Retina (tissue), 1 donor: ENCODE measurements around the gene TMEM81.

Experiments
- DNase-seq: peaks from one replicate; pipeline ENCODE4 v3.0.0-alpha.2; 2016

TMEM81 gene, protein sequence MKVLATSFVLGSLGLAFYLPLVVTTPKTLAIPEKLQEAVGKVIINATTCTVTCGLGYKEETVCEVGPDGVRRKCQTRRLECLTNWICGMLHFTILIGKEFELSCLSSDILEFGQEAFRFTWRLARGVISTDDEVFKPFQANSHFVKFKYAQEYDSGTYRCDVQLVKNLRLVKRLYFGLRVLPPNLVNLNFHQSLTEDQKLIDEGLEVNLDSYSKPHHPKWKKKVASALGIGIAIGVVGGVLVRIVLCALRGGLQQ

DNA sequence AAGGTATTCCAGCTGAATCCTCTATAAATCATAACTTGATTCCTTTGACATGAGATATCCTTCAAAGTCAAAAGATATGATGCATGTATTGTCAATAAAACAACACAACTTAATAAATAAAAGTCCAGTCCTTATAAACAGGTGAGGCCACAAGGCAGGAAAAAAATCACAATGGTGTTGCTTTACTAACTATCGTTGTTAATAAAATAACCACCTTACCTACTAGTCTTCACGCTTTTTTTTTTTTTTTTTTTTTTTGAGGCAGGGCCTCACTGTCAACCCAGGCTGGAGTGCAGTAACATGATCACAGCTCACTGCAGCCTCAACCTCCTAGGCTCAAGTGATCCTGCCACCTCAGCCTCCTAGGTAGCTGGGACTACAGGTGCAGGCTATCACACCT lies at the start of gene TMEM81:
TMEM81 (minus strand) TSS at position 101 of the 400 bp plus-strand sequence. CDS start 140 bp downstream, outside the sequence.
- no peak for DNase-seq

DNA sequence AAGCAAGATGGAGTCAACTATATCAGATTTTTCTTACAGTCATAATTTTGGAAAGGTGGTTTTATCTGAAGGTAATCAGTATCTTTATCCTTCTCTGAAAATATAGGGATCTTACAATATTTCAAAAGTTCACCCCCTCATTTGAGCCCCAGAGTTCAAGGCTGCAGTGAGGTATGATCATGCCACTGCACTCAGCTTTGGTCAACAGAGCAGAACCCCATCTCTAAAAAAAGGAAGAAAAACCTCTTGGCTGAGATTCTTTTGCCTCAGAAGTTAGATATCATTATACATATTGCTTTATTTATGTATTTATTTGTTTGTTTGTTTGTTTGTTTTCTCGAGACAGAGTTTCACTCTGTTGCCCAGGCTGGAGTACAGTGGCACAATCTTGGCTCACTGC lies 49.0 kb upstream of the TMEM81 start:
- DNase-seq = no peak

DNA sequence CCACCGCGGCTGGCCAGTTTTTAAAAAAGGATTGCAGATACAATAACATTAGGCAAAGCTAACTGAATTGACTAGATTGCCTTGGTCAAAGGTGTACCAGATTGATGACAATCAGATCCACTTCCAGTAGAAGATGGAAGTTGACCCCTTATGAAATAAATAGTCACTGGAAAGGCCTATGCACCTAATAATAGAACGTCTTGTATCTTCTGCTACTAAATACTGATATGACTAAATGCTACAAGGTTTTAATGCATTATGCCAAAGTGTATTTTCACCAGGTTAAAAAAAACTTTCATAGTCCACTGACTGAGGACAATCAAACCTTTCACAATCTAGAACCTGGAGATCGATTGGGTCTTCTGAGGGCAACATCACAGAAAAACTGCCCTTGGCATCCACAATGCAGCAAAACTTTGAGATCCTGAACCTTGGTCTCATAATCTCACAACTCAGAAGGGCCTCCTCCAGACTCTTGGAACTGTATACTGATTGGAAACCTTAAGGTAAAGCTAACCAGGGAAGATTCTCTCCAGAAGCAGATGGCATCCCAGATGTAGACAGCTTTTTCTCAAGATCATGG lies 45.3 kb upstream of the TMEM81 start:
- DNase-seq = no peak

DNA sequence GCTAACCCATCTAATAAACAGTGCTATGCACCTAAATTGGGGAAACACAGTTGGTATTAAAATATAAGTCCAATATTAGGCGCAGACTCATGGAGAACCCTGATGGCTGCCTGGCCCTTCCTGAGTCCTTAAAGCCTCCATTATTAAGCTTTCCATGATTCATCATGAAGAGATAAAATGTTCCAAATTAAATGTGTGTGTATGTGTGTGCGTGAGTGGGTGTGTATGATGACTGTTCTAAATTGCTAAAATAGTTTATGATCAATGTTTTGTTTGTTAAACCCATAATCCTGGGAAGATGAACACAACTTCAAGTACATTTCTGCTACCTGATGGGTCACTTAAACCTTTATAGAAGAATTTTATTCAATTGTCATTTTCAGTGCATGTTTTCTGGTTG lies 43.8 kb upstream of the TMEM81 start:
- no peak for DNase-seq

DNA sequence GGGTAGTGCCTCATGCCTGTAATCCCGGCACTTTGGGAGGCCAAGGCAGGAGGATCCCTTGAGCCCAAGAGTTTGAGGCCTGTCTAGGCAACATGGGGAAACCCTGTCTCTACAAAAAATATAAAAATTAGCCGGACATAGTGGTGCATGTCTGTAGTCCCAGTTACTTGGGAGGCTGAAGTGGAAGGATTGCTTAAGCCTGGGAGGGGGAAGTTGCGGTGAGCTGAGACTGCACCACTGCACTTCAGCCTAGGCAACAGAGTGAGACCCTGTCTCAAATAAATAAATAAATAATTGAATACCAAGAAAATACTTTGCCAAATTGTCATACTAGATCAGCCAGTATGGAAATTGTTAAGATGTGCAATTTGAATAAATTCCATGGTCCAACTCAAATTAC lies 43.4 kb upstream of the TMEM81 start:
- DNase-seq = no peak

DNA sequence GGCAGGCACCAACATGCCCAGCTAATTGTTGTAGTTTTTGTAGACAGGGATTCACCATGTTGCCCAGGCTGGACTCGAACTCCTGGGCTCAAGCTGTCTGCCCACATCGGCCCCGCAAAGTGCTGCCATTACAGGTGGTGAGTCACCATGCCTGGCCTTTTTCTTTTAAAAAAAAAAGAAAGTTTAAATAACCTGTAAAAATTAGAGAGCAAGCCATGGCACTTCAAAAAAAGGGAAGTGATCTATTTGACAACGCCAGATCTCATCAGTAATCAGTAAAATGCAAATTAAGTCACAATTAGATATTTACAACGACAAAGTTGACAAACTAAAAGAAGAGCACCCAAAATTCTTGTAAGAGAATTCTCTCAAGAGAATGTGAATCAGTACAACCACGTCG lies 40.5 kb upstream of the TMEM81 start:
- DNase-seq = no peak

DNA sequence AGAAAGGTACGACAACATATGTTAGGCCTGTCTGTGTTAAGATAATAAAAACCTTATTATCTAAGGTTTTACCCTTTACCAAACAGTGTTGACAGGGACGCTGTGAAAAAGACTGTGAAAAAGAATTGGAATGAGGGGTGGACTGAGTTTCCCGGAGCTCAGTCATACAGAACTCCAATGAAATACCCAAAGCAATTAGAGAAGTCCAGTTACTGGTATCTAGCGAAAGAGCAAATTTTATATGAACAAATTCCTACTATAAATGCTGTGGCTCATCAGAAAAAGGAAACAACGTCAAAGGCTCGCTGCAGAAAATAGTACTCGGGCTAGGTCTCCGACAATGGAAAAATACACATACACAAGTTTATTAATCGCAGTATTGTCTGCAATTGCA lies 38.2 kb upstream of the TMEM81 start:
- DNase-seq = no peak

DNA sequence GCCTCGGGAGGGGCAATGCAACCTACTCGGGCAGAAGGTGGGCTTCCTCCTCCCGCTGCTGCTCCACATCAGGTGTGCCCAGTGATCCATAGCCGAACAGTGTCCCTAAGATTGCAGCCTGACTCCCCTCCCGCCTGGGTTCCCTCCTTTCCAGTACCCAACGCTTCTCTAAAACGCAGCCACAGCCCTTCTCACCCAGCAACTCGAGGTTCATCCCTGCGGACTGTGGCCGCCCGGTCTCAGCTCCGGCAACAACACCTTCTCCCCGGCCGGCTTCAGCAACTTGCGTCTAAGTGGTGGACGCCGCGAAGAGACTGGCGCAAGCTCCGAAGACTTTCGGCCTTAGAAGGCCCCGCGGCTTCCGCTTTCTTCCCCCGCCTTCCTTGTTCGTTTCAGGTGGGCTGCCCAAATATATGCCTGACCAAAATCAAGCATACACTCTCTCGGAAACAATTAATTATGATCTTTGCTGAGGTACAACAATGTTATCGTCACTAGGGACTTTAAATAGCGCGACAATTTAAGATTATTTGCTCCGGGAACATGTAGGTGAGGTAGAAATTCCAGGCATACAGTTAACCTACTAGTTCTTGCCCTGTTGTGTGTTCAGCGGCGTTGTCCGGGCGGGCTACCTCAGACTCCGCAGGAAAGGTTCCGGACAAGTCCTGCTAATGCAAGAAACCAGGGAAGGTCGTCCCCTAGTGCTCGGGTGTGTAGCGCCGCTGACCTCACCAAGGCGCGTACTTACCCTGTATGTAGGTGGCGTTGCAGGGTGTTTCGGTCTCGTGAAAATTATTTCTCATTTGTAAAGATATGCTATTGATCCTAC lies 37.6 kb upstream of the TMEM81 start, which contains the start of gene RBBP5:
RBBP5 (minus strand) TSS at position 319 of the 829 bp plus-strand sequence; CDS start at position 214, 105 bp downstream.
- peak; percentile 98 for DNase-seq

DNA sequence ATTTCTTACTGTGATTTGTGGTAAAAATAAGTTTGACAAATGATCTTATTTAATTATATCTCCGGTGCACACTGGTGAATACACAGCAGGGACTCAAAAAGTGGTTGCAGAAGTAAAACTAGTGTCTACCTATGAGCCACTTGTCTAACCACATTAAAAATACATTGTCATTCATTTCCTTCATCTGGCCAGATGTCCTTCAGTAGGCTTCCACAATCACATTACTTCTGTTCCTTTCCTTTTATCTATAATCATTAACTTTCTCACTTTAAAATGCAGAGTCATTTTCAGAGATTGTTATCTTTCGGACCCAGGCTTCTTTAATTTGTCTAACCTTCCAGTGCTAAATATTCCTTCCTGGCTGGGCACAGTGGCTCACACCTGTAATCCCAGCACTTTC lies 34.5 kb upstream of the TMEM81 start:
- DNase-seq = no peak

DNA sequence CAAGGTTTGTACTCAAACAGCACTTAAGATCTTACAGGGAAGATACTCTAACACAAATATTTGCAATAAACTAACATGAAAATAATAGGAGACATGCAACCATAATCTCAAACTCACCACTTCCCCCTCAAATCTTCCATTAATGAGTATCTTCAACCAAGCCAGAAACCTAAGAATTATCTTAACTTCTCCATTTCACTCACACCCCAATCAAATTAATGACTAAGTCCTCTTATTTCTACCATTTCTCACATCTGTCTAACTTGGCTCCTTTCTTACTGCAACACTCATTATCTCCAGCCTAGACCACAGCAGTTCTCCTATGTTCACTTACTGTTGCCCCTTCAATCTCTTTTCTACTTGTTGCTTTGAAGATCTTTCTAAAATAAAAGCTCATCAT lies 27.1 kb upstream of the TMEM81 start:
- no peak for DNase-seq

DNA sequence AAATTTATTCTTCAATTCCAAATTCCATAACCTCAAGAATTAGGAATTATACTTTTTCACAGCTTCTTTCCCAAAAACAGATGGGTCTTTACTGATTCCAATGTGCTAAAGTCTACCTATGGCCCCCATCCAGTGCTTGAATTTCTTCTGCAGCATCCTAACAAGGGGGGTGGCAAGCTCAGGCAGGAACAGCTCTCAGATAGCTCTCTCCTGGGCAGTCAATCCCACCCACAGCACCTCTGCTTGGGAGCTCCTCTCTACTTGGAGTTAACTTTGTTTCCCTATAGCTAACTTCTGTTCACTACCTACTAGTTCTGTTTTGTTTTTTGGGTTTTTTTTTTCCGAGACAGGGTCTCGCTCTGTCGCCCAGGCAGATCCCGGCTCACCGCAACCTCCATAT lies 25.5 kb upstream of the TMEM81 start:
- DNase-seq = no peak

DNA sequence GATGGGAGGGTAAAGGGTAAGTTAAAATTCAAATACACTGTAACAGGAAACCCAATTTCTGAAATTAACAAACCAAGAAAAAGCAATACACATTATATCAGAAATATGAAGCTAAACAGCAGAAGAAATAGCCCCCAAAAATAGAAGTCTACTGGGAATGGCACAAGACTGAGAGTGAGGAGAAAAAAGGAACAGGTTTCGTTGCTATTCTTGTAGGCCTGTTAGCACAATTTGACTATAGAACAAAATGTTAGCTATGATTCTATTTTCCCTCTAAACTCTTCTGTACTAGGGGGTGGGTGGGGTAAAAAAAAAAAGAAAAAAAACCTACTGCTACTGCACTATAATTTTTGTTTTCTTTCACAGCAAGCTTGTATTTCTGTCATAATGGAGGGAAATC lies 25.0 kb upstream of the TMEM81 start:
- no peak for DNase-seq

DNA sequence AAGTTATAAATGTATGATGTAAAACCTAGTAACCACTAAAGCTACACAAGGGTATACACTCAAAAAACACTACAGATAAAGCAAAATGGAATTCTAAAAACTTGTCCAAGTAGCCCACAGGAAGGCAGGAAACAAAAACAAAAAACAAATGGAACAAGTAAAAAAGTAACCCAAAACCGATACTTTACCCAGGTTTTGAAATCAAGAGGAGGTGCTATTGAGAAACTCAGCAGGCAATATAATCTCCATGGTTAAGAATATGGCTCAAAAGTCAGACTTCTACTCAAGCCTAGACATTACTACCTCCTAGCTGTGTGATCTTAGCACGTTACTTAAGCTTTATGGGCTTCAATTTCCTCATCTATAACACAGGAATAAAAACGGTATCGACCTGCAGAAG lies 24.2 kb upstream of the TMEM81 start:
- DNase-seq = no peak

DNA sequence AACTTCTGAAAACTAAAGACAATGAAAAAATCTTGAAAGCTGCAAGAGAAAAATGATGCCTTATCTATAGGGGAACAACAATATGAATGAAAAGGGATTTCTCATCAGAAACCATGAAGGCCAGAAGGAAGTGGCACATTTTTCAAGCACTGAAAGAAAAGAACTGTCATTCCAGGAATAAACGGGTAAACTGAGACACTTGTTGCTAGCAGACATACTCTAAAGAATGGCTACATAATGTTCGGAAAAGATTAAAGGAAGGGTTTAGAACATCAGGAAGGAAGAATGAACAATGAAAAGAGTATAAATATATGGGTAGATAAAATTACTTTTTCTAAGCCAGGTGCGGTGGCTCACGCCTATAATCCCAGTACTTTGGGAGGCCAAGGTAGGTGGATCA lies 23.1 kb upstream of the TMEM81 start:
- no peak for DNase-seq

DNA sequence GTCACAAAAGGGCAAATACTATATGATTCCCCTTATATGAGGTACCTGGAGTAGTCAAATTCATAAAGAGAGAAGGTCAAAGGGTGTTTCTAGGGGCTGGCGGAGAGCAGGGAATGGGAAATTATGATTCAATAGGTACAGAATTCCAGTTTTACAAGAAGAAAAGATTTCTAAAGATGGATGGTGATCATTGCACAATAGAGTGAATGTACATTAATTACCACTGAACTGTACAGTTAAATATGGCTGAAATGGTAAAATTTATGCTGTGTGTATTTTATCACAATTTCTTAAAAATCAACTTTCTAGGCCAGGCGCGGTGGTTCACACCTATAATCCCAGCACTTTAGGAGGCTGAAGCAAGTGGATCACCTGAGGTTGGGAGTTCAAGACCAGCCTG lies 18.1 kb upstream of the TMEM81 start:
- DNase-seq = no peak

DNA sequence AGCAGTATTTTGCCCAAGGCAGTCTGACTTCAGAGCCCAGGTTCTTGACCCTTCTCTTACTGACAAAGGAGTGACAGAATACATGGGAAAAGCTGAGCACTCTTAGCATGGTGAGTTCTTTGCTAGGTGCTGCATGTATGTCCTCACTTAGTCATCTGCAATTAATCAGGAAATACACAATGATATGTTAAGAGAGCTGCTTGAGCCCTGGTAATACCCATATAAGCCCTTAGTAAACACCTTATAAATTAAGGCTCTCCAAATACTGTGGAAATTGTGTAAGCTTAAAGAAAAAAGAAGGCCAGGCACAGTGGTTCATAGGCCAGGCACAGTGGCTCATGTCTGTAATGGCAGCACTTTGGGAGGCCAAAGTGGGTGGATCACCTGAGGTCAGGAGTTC lies 14.0 kb upstream of the TMEM81 start:
- DNase-seq = no peak

DNA sequence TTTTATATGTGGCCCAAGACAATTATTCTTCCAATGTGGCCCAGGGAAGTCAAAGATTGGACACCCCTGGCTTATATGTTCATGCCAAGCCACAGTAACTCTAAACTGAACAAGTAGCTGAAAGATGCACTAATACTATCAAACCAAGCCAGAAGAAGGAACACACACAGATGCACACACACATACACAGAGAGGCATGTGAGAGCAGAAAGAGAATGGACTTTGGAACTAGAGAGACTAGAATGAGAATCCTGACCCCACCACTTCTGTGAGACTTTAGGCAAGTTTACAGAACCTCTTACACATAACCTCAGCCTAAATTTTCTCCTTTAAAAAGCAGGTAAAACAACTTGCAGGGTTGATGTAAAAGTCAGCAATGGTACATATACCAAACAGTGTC lies 11.2 kb upstream of the TMEM81 start:
- no peak for DNase-seq

DNA sequence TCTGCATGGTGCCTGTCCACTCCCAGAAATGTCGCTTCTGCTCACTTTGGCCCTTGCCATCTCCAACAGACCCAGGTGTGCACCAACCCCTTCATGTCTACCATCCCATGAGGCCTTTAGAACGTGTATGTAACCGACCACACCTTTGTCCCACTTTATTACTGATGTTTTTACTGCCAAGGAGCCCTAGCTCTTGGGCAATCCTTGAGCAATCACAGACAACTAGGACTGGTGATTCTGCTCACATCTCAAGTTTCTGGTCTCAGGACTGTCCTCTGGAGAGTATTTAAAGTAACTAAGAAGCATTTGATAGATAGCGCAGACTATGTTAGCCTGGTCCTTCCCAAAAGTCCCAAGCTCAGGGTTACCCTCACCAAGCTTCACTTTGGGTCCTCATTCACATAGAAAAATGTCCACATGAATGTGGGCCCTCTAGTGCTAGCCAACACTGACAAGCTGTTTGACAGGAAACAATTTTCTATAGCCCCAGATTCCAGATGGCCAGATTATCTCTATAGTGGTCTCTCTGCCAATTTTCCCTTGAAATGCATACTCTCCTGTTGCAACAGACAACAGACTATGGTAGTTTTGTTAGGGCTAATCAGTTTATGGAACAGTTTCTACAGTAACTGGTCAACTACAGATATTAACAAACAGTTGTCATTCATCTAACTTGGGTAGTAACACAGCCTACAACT lies 6.9 kb upstream of the TMEM81 start:
- no peak for DNase-seq

DNA sequence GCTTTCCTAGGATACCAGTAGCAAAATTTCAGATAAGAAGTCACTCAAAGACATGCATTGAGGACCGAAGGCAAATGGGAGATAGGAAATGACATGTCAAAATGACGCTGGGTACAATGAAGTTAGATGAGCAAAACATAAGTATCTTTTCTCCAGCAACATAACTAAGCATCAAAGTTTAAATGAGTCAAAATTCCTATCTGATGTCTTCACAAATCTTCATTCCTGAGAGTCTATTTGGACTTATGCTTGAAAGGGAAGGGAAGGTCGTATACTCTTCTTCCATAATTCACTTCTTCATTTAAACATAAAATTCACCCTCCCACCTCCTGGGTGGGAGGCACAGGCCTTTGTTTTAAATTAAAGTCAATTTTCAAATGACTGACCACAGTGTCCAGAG lies 4.1 kb upstream of the TMEM81 start:
- no peak for DNase-seq

DNA sequence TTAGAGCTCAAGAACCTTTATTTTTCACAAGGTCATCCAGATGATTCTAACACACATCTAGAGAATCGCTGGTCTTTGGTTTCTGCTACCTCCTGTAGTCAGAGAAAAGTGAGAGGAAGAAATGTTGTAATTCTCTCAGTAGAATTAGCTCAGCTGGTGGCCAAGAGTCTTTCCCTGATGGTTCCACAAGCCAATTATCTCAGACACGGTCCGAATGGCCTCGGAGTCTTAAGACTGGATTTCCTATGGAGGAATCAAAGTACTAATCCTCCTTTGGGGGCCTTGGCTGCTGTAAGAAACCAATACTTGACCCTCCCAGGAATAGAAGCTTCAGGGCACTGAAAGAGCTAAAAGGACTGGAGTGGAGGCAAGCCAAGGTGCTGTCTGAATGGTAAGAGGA lies 1.8 kb downstream of the TMEM81 start:
- no peak for DNase-seq

DNA sequence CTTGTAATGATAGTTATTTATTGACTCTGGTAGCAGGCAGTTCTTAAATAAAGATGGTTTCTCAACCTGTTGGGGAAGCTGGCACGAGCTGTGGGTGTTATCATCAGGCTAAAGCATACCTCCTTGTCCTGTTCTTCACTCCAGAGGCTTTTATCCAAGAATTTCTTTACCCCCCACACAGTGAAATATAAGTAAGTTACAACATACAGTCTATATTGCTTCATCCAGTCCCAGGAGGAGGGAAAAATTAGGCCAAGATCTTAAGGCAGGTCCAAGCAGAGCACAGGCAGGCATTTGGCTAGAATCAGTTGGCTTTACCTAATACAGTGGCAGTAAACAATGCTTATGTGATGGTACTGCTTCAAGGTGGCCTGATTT lies 6.3 kb downstream of the TMEM81 start:
- DNase-seq = no peak

DNA sequence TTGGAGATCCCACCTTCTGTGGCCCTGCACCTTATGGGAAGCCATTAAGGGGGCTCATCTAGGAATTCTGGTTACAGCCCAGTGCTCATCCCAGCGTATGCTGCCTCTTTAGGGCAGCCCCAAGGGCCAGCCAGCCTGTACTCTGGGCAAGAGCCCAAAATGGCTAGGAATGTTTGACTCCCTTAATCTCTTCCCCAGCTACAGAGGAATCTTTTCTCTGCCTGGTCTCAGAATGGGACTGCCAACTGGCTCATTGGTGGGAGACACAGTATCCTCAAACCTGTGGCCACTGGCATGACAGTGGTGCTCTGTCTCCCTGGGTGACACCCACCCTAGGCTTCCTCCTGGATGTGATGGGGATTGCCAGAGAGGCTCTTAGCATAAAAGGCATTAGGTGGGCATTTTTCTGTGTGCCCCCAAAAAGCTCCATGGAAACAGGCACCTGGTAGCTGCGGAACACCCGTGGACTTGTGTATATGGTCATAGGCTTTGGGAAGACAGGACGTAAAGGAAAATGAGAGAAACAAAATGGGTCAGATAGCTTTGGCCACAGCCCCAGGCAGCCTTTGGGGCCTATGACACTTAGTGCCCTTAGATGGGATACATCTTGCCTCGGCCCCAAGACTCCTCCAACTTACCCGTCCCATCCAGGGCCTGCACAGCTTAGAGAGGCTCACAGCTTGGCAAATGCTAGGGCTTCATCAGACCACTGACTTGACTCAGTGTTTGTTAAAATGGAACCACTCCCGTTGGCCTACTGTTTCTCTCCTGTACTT lies 6.9 kb downstream of the TMEM81 start:
- no peak for DNase-seq
